ENCODE results near the gene HAGH.

The HAGH gene

DNA sequence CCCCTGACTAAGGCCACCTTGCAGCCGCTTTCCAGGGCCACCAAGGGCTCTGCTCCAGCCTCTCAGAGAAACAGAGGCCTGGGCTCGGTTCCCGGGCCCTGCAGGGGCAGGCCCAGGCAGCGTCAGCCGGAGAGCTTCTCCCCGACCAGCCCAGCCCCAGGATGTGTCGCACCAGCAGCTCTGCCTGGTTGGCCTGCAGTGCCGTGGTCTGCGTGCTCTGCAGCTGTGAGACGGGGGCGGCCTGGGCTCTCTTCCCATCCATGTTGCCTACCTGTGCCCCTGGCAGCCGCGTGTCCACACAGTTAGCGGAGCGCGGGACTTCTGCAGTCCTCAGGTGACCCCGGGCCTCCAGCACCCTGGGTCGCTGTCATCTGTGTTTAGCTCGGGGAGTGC is 37.9 kb downstream of the HAGH start:
- Mint-ChIP-seq H3K36me3 (ENCODE audit: low read depth) (no peaks in the 10 kb centered on the region), H3K27ac (peak overlapping the region; percentile 89), H3K9me3 (no peaks in the 10 kb centered on the region), H3K27me3 (ENCODE audit: low read depth, poor library complexity) (no peaks in the 10 kb centered on the region), H3K4me1 (peaks cover 10% of the 10 kb centered on the region), H3K4me3 (no peak overlapping the region)
- no peak for DNase-seq
- TF ChIP-seq, protein P1, sequence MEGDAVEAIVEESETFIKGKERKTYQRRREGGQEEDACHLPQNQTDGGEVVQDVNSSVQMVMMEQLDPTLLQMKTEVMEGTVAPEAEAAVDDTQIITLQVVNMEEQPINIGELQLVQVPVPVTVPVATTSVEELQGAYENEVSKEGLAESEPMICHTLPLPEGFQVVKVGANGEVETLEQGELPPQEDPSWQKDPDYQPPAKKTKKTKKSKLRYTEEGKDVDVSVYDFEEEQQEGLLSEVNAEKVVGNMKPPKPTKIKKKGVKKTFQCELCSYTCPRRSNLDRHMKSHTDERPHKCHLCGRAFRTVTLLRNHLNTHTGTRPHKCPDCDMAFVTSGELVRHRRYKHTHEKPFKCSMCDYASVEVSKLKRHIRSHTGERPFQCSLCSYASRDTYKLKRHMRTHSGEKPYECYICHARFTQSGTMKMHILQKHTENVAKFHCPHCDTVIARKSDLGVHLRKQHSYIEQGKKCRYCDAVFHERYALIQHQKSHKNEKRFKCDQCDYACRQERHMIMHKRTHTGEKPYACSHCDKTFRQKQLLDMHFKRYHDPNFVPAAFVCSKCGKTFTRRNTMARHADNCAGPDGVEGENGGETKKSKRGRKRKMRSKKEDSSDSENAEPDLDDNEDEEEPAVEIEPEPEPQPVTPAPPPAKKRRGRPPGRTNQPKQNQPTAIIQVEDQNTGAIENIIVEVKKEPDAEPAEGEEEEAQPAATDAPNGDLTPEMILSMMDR (IDR thresholded peaks at IDR 0.05): no peak

DNA sequence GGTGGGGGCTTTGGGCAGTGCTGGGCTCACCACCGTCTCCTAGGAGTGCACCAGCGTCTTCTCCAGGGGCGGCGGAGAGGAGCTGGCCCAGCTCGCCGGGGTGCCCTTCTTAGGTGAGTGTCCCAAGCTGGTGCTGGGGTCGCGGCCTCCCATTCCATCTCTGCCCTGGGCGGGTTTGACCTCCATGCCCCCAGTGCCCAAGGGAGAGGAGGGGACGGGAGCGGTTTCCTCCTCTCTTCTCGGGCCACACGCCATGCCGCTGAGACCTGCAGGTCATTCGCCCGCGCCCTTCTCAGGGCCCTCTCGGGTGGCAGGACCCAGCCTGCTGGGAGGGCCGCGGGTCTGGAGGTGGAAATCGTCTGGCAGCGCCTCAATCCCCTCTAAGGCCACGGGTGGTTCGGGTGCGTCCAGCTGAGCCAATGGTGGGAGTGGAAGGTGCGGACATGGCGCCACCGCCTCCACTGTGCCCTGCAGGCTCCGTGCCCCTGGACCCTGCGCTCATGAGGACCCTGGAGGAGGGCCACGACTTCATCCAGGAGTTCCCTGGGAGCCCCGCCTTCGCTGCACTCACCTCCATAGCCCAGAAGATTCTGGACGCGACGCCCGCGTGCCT is 38.4 kb downstream of the HAGH start:
- Mint-ChIP-seq H3K4me1 (peaks cover 15% of the 10 kb centered on the region), H3K4me3 (no peak overlapping the region), H3K36me3 (ENCODE audit: low read depth) (peaks cover 3% of the 10 kb centered on the region), H3K9me3 (no peaks in the 10 kb centered on the region), H3K27ac (no peak overlapping the region), H3K27me3 (ENCODE audit: low read depth, poor library complexity) (no peaks in the 10 kb centered on the region)
- TF ChIP-seq, protein P1 (IDR thresholded peaks at IDR 0.05): no peak
- peak; percentile 3 for DNase-seq

DNA sequence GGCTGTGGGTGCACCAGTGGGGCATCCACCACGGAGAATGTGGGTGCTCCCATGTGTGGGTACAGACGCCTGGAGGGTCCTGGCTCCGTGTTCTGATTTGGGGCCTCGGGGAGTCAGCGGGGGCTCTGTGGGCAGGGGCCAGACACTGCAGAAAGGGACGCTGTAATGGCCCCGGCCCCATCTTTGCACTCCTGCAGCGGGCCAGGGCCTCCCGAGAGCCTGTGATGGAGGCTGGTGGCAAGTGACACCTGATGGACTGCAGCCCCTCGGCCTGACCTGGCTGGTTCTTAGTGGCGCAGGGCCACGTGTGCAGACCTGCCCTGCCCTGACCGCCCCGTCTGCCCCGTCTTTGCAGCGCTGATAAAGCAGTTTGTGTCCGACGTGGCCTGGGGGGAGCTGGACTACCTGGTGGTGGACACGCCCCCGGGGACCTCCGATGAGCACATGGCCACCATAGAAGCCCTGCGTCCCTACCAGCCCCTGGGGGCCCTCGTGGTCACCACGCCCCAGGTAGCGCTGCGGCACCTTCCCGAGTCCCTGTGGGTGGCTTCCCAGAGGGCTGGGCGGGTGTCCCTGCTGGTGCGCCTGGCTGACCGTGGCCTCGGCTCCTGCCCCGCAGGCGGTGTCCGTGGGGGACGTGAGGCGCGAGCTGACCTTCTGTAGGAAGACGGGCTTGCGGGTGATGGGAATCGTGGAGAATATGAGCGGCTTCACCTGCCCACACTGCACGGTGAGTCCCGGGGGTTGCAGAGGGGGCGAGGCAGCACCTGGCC is 39.1 kb downstream of the HAGH start:
- Mint-ChIP-seq H3K27ac (no peak overlapping the region), H3K27me3 (ENCODE audit: low read depth, poor library complexity) (no peaks in the 10 kb centered on the region), H3K4me3 (no peak overlapping the region), H3K4me1 (peaks cover 16% of the 10 kb centered on the region), H3K36me3 (ENCODE audit: low read depth) (peaks cover 4% of the 10 kb centered on the region), H3K9me3 (no peaks in the 10 kb centered on the region)
- DNase-seq: peak; percentile 3
- TF ChIP-seq, protein P1 (IDR thresholded peaks at IDR 0.05): no peak

DNA sequence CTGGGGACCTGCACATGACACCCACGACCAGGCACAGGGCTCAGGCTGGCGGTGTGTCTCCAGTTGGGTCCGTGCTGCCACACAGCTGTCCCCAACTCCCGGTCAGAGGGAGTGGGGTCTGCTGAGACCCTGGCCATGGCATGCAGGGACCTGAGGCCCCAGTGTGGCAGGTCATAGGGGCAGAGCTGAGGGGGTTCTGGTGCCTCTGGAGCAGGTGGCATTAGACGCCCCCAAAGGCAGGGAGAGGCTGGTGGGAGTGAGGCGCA is 39.6 kb downstream of the HAGH start:
- no peak for DNase-seq
- H3K4me3 Mint-ChIP-seq: no peak overlapping the region
- H3K36me3 Mint-ChIP-seq (ENCODE audit: low read depth): peaks cover 4% of the 10 kb centered on the region
- no peaks in the 10 kb centered on the region for H3K27me3 Mint-ChIP-seq (ENCODE audit: low read depth, poor library complexity)
- no peaks in the 10 kb centered on the region for H3K9me3 Mint-ChIP-seq
- no peak overlapping the region for H3K27ac Mint-ChIP-seq
- H3K4me1 Mint-ChIP-seq: peaks cover 16% of the 10 kb centered on the region
- TF ChIP-seq, protein P1 (IDR thresholded peaks at IDR 0.05): no peak

DNA sequence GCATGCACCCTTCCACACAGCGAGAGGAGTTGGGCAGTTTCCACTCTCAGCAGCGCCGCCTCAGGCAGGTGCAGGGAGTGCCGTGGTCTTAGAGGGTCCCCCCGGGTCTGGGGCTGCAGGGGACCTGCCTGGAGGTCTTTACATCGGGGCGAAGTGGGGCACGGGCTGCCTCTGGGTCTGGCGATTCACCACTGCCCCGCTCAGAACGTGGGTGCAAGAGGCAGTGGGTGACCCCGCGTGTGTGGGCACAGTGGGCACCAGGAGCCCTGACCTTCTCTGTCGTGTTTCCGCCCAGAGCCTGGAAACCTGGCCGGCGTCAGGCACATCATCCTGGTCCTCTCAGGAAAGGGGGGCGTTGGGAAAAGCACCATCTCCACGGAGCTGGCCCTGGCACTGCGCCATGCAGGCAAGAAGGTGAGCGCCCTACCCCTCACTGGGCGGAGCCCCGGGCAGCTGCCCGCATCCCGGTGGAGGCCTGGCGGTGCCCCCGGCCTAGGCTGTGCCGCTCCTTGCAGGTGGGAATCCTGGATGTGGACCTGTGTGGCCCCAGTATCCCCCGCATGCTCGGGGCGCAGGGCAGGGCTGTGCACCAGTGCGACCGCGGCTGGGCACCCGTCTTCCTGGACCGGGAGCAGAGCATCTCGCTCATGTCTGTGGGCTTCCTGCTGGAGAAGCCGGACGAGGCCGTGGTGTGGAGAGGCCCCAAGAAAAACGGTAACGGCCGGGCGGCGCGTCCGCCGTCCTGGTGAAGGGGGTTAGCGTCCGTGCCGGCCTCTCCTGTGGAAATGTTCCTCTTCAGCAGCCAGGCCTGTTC is 40.2 kb downstream of the HAGH start:
- no peaks in the 10 kb centered on the region for H3K27me3 Mint-ChIP-seq (ENCODE audit: low read depth, poor library complexity)
- H3K9me3 Mint-ChIP-seq: no peaks in the 10 kb centered on the region
- no peak overlapping the region for H3K4me3 Mint-ChIP-seq
- H3K4me1 Mint-ChIP-seq: peaks cover 22% of the 10 kb centered on the region
- peaks cover 4% of the 10 kb centered on the region for H3K36me3 Mint-ChIP-seq (ENCODE audit: low read depth)
- TF ChIP-seq, protein P1 (IDR thresholded peaks at IDR 0.05): no peak
- DNase-seq: peak; percentile 3
- H3K27ac Mint-ChIP-seq: no peak overlapping the region

Data from nephron progenitor cell (in vitro differentiated cells).